CD4-positive, alpha-beta T cell treated with Interleukin-15 for 4 hours (primary cell): ENCODE measurements around the gene OR10J4.
"Not testable (repeated sequence)": the region's sequence is repeated elsewhere in the genome, so short reads cannot be mapped to it uniquely, and the experiment has no call there.

Experiments used
- DNase-seq: peaks from one replicate; pipeline ENCODE4 v3.0.0-alpha.2; 2020; ENCODE audit warnings: low spot score

Gene OR10J4

GRCh38 chr1:159431904-159432303 is at the start of gene OR10J4:
Gene OR10J4, plus strand, starts transcription at chr1:159432204.
- DNase-seq = no peak

GRCh38 chr1:159406821-159407220 is 25.2 kb upstream of the OR10J4 start:
- no peak for DNase-seq

- DNase-seq = no peak
Observed at GRCh38 chr1:159408862-159409400, 23.1 kb upstream of the OR10J4 start.

GRCh38 chr1:159421821-159422220 is 10.2 kb upstream of the OR10J4 start:
- DNase-seq = no peak

GRCh38 chr1:159428536-159428935 is 3.5 kb upstream of the OR10J4 start:
- no peak for DNase-seq

GRCh38 chr1:159429074-159429861 is 2.7 kb upstream of the OR10J4 start:
- DNase-seq = no peak

- DNase-seq = no peak
Observed at GRCh38 chr1:159430985-159431384, 1.0 kb upstream of the OR10J4 start.

GRCh38 chr1:159436469-159436868 is 4.5 kb downstream of the OR10J4 start:
- no peak for DNase-seq

GRCh38 chr1:159439422-159439821 is 7.4 kb downstream of the OR10J4 start, which contains the start of gene OR10J1:
Gene OR10J1, plus strand, starts transcription at chr1:159439722. Its CDS starts 70 bp downstream, at chr1:159439792.
- no peak for DNase-seq

GRCh38 chr1:159441360-159441759 is 9.4 kb downstream of the OR10J4 start:
- DNase-seq = no peak

- DNase-seq = no peak
Observed at GRCh38 chr1:159442428-159442827, 10.4 kb downstream of the OR10J4 start.

GRCh38 chr1:159443066-159443750 is 11.2 kb downstream of the OR10J4 start:
- no peak for DNase-seq

- no peak for DNase-seq
Observed at GRCh38 chr1:159444511-159444910, 12.5 kb downstream of the OR10J4 start.

- no peak for DNase-seq
Observed at GRCh38 chr1:159448181-159448580, 16.2 kb downstream of the OR10J4 start.

- not testable (repeated sequence) for DNase-seq
Observed at GRCh38 chr1:159449605-159450004, 17.6 kb downstream of the OR10J4 start.

- DNase-seq = no peak
Observed at GRCh38 chr1:159459551-159459950, 27.5 kb downstream of the OR10J4 start.

GRCh38 chr1:159465191-159465603 is 33.2 kb downstream of the OR10J4 start:
- no peak for DNase-seq

GRCh38 chr1:159468321-159468720 is 36.3 kb downstream of the OR10J4 start:
- DNase-seq = no peak

GRCh38 chr1:159469921-159470533 is 38.0 kb downstream of the OR10J4 start:
- no peak for DNase-seq

- no peak for DNase-seq
Observed at GRCh38 chr1:159473335-159473734, 41.3 kb downstream of the OR10J4 start.

GRCh38 chr1:159474926-159475325 is 42.9 kb downstream of the OR10J4 start:
- DNase-seq = no peak
